NB4 (cell line): Measurements from ENCODE around the gene PTCD2.

Experiments used
- DNase-seq: peaks from one replicate; pipeline ENCODE4 v3.0.0; 2010; ENCODE audit warnings: low read depth
- H3K4me3 ChIP-seq: one replicate; pipeline ENCODE4 v1.5.1; 2011; ENCODE audit warnings: mild to moderate bottlenecking, low read depth, low read length, moderate library complexity
- CTCF ChIP-seq: IDR thresholded peaks from one replicate; pipeline ENCODE4 v1.5.1; 2012; ENCODE audit warnings: low read depth, low read length
- MAX ChIP-seq: IDR thresholded peaks from 2 replicates; pipeline ENCODE4 v1.6.1; 2011; ENCODE audit warnings: low read depth, low read length
- MYC ChIP-seq: IDR thresholded peaks from 2 replicates; pipeline ENCODE4 v1.6.1; 2011; ENCODE audit warnings: low read depth, low read length
- POLR2A ChIP-seq: IDR thresholded peaks from 2 replicates; pipeline ENCODE4 v1.6.1; 2011; ENCODE audit warnings: mild to moderate bottlenecking; ENCODE audit not compliant: insufficient read length; ENCODE audit errors: extremely low read depth

The PTCD2 gene

GRCh38 chr5:72372331-72372730, 52.2 kb downstream of the PTCD2 start:
- no peak for DNase-seq
- no peak overlapping the region for H3K4me3 ChIP-seq
- TF ChIP-seq MYC (no peak), MAX (no peak), POLR2A (no peak), CTCF (no peak)

- no peak overlapping the region for H3K4me3 ChIP-seq
- DNase-seq = no peak
Observed at GRCh38 chr5:72372923-72373322, 52.8 kb downstream of the PTCD2 start.

GRCh38 chr5:72374844-72375243, 54.7 kb downstream of the PTCD2 start:
- no peak for DNase-seq
- TF ChIP-seq MYC = no peak
- no peak for TF ChIP-seq CTCF
- TF ChIP-seq MAX = no peak
- TF ChIP-seq POLR2A = no peak
- H3K4me3 ChIP-seq = no peak overlapping the region

More at GRCh38 chr5:72372923-72373322, 52.8 kb downstream of the PTCD2 start:
- TF ChIP-seq POLR2A (no peak), CTCF (no peak), MAX (no peak), MYC (no peak)

GRCh38 chr5:72376381-72376780, 56.2 kb downstream of the PTCD2 start:
- no peak overlapping the region for H3K4me3 ChIP-seq
- DNase-seq = no peak
- TF ChIP-seq CTCF (no peak), MAX (no peak), POLR2A (no peak), MYC (no peak)

- DNase-seq = no peak
- no peak overlapping the region for H3K4me3 ChIP-seq
- no peak for TF ChIP-seq MYC
- no peak for TF ChIP-seq CTCF
- no peak for TF ChIP-seq POLR2A
- no peak for TF ChIP-seq MAX
Observed at GRCh38 chr5:72377910-72378638, 57.9 kb downstream of the PTCD2 start.
